ENCODE measurements around the gene IMPDH1. TPM values are rescaled to one million over a fixed set of nuclear protein-coding genes. Genes with fewer than 3 reads are reported as not detected.

Gene IMPDH1
- total RNA-seq, 2 donors from 2014 or later = 17.4 to 27.4 TPM

- Histone ChIP-seq H3K9me3 (no peaks in the 10 kb centered on the region), H3K4me3 (no peak overlapping the region), H3K27ac (no peak overlapping the region), H3K36me3 (peaks cover 13% of the 10 kb centered on the region), H3K4me1 (no peaks in the 10 kb centered on the region), H3K27me3 (no peaks in the 10 kb centered on the region)
- no peak for TF ChIP-seq CTCF (IDR thresholded peaks at IDR 0.05)
- no peak for DNase-seq (ENCODE audit: low spot score)
Observed at GRCh38 chr7:128389618-128390329, 20.0 kb downstream of the IMPDH1 start.

- no peaks in the 10 kb centered on the region for H3K9me3 ChIP-seq
- no peaks in the 10 kb centered on the region for H3K27me3 ChIP-seq
- DNase-seq (ENCODE audit: low spot score) = no peak
- no peak for TF ChIP-seq CTCF (IDR thresholded peaks at IDR 0.05)
- no peaks in the 10 kb centered on the region for H3K4me1 ChIP-seq
- H3K36me3 ChIP-seq = peaks cover 7% of the 10 kb centered on the region
- no peak overlapping the region for H3K27ac ChIP-seq
- H3K4me3 ChIP-seq = no peak overlapping the region
Observed at GRCh38 chr7:128389085-128389617, 20.6 kb downstream of the IMPDH1 start.

GRCh38 chr7:128388145-128388485 is 21.7 kb downstream of the IMPDH1 start:
- no peak overlapping the region for H3K27ac ChIP-seq
- H3K36me3 ChIP-seq = no peaks in the 10 kb centered on the region
- H3K9me3 ChIP-seq = no peaks in the 10 kb centered on the region
- H3K4me3 ChIP-seq = no peak overlapping the region
- no peaks in the 10 kb centered on the region for H3K4me1 ChIP-seq
- no peaks in the 10 kb centered on the region for H3K27me3 ChIP-seq
- DNase-seq (ENCODE audit: low spot score) = no peak
- TF ChIP-seq CTCF (IDR thresholded peaks at IDR 0.05) = no peak

- TF ChIP-seq CTCF (IDR thresholded peaks at IDR 0.05) = peak; percentile 64 to 89
- no peak overlapping the region for H3K27ac ChIP-seq
- DNase-seq (ENCODE audit: low spot score) = peak; percentile 92
Observed at GRCh38 chr7:128387216-128388144, 22.3 kb downstream of the IMPDH1 start.

GRCh38 chr7:128385988-128386925 is 23.5 kb downstream of the IMPDH1 start:
- DNase-seq (ENCODE audit: low spot score) = no peak
- H3K4me1 ChIP-seq = peaks cover 0 to 4% of the 10 kb centered on the region in 2 donors
- no peak for TF ChIP-seq CTCF (IDR thresholded peaks at IDR 0.05)
- no peak overlapping the region for H3K4me3 ChIP-seq
- H3K27me3 ChIP-seq = no peaks in the 10 kb centered on the region
- H3K27ac ChIP-seq = no peak overlapping the region
- H3K36me3 ChIP-seq = no peaks in the 10 kb centered on the region
- no peaks in the 10 kb centered on the region for H3K9me3 ChIP-seq

More at GRCh38 chr7:128387216-128388144, 22.3 kb downstream of the IMPDH1 start:
- no peak overlapping the region for H3K4me3 ChIP-seq
- no peaks in the 10 kb centered on the region for H3K36me3 ChIP-seq
- H3K4me1 ChIP-seq = no peaks in the 10 kb centered on the region
- H3K27me3 ChIP-seq = no peaks in the 10 kb centered on the region
- no peaks in the 10 kb centered on the region for H3K9me3 ChIP-seq
